HG02840 (cell line): ENCODE measurements around the gene C6orf132.

Experiments used
- ATAC-seq: cut with Tn5 transposase; IDR thresholded peaks from one replicate; pipeline ENCODE4 v1.9.1; 2021; ENCODE audit warnings: mild to moderate bottlenecking, moderate library complexity, moderate number of reproducible peaks; ENCODE audit not compliant: unreplicated experiment, low FRiP score

C6orf132 gene

GRCh38 chr6:42110683-42111082 lies 31.7 kb downstream of the C6orf132 start:
- ATAC-seq, result no peak

- no peak for ATAC-seq
Observed at GRCh38 chr6:42108071-42108470, 34.3 kb downstream of the C6orf132 start.

- ATAC-seq, result no peak
Observed at GRCh38 chr6:42106112-42107023, 36.1 kb downstream of the C6orf132 start.

- no peak for ATAC-seq
Observed at GRCh38 chr6:42105709-42106108, 36.7 kb downstream of the C6orf132 start.

- no peak for ATAC-seq
Observed at GRCh38 chr6:42105156-42105648, 37.2 kb downstream of the C6orf132 start.

- ATAC-seq, result no peak
Observed at GRCh38 chr6:42104804-42105125, 37.7 kb downstream of the C6orf132 start.

- ATAC-seq, result no peak
Observed at GRCh38 chr6:42104095-42104803, 38.2 kb downstream of the C6orf132 start.

GRCh38 chr6:42103753-42104094 lies 38.7 kb downstream of the C6orf132 start:
- no peak for ATAC-seq

GRCh38 chr6:42103216-42103615 lies 39.2 kb downstream of the C6orf132 start:
- ATAC-seq, result no peak

- no peak for ATAC-seq
Observed at GRCh38 chr6:42101186-42101657, 41.2 kb downstream of the C6orf132 start.

GRCh38 chr6:42100029-42100901 lies 42.2 kb downstream of the C6orf132 start:
- no peak for ATAC-seq

- no peak for ATAC-seq
Observed at GRCh38 chr6:42099340-42100028, 42.9 kb downstream of the C6orf132 start.

- no peak for ATAC-seq
Observed at GRCh38 chr6:42095776-42096541, 46.5 kb downstream of the C6orf132 start.

GRCh38 chr6:42095094-42095493 lies 47.3 kb downstream of the C6orf132 start:
- ATAC-seq, result no peak

GRCh38 chr6:42093582-42094329 lies 48.7 kb downstream of the C6orf132 start:
- ATAC-seq, result no peak

GRCh38 chr6:42091718-42092023 lies 50.7 kb downstream of the C6orf132 start:
- ATAC-seq, result no peak

- no peak for ATAC-seq
Observed at GRCh38 chr6:42090819-42091717, 51.4 kb downstream of the C6orf132 start.

- no peak for ATAC-seq
Observed at GRCh38 chr6:42088101-42088591, 54.3 kb downstream of the C6orf132 start.
